Type B pancreatic cell (in vitro differentiated cells): ENCODE data around the gene GART. TPM values are rescaled to one million over a fixed set of nuclear protein-coding genes. Genes with fewer than 3 reads are reported as not detected.
"Not testable (repeated sequence)": the region's sequence is repeated elsewhere in the genome, so short reads cannot be mapped to it uniquely, and the experiment has no call there.

Experiments used
- DNase-seq: peaks from one replicate; pipeline ENCODE4 v3.0.0; 2021; ENCODE audit warnings: mixed read lengths; ENCODE audit not compliant: unreplicated experiment; ENCODE audit errors: extremely low spot score
- H3K27ac Mint-ChIP-seq: 2 replicates; pipeline ENCODE4 v1.8.0; 2021; ENCODE audit warnings: mild to moderate bottlenecking, mixed read lengths
- H3K27me3 Mint-ChIP-seq: 2 replicates; pipeline ENCODE4 v1.8.0; 2021; ENCODE audit warnings: mixed read lengths
- H3K36me3 Mint-ChIP-seq: 2 replicates; pipeline ENCODE4 v1.8.0; 2021; ENCODE audit warnings: mixed read lengths
- H3K4me1 Mint-ChIP-seq: one replicate; pipeline ENCODE4 v1.8.0; 2021; ENCODE audit warnings: mixed read lengths; ENCODE audit not compliant: unreplicated experiment
- H3K4me3 Mint-ChIP-seq: 2 replicates; pipeline ENCODE4 v1.8.0; 2021; ENCODE audit warnings: mild to moderate bottlenecking, mixed read lengths
- H3K9me3 Mint-ChIP-seq: 2 replicates; pipeline ENCODE4 v1.8.0; 2021; ENCODE audit warnings: mixed read lengths
- total RNA-seq: library from RNA; stranded (reverse); gene quantifications from 2 replicates; pipeline ENCODE4 v1.2.1, GENCODE V29; 2021; ENCODE audit warnings: low replicate concordance
- TF ChIP-seq, protein P1 (sequence below): fragments of 200-600 bp; sonication (generic); conservative IDR thresholded peaks from 2 replicates; pipeline ENCODE4 v1.5.0; 2021; ENCODE audit warnings: antibody characterized with exemption, mild to moderate bottlenecking

The GART gene
- total RNA-seq, 1 donor from 2014 or later, result 107 TPM

DNA sequence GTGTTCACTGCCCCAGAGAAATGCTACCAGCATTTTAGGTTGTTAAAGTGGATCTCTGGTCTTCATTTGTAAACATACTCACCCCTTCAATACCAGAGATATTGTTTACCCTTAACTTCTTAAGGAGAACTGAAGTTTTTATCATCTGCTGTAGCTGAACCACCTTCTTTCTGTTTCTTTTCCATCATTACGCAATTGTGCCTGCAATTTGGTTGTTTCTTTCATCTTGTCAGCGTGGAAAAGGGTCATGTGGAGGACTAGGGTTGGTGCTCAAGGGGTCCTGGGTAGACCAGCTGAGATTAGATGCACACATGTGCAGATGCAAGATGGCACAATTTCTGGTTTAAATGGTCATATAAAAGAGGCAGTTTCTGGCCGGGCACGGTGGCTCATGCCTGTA is 23.0 kb downstream of the GART start:
- H3K4me3 Mint-ChIP-seq, result no peak overlapping the region
- H3K27me3 Mint-ChIP-seq, result no peaks in the 10 kb centered on the region
- DNase-seq, result no peak
- TF ChIP-seq, protein P1, sequence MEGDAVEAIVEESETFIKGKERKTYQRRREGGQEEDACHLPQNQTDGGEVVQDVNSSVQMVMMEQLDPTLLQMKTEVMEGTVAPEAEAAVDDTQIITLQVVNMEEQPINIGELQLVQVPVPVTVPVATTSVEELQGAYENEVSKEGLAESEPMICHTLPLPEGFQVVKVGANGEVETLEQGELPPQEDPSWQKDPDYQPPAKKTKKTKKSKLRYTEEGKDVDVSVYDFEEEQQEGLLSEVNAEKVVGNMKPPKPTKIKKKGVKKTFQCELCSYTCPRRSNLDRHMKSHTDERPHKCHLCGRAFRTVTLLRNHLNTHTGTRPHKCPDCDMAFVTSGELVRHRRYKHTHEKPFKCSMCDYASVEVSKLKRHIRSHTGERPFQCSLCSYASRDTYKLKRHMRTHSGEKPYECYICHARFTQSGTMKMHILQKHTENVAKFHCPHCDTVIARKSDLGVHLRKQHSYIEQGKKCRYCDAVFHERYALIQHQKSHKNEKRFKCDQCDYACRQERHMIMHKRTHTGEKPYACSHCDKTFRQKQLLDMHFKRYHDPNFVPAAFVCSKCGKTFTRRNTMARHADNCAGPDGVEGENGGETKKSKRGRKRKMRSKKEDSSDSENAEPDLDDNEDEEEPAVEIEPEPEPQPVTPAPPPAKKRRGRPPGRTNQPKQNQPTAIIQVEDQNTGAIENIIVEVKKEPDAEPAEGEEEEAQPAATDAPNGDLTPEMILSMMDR, result no peak
- H3K36me3 Mint-ChIP-seq, result peaks cover 34% of the 10 kb centered on the region
- H3K4me1 Mint-ChIP-seq, result no peaks in the 10 kb centered on the region
- no peak overlapping the region for H3K27ac Mint-ChIP-seq
- H3K9me3 Mint-ChIP-seq, result no peaks in the 10 kb centered on the region

- H3K27me3 Mint-ChIP-seq, result no peaks in the 10 kb centered on the region
- H3K4me1 Mint-ChIP-seq, result no peaks in the 10 kb centered on the region
Measured at GRCh38 chr21:33514229-33514628, 27.7 kb downstream of the GART start.

GRCh38 chr21:33512481-33512880 is 29.4 kb downstream of the GART start:
- H3K4me1 Mint-ChIP-seq, result no peaks in the 10 kb centered on the region
- H3K36me3 Mint-ChIP-seq, result peaks cover 38% of the 10 kb centered on the region
- no peaks in the 10 kb centered on the region for H3K9me3 Mint-ChIP-seq
- H3K4me3 Mint-ChIP-seq, result no peak overlapping the region
- H3K27me3 Mint-ChIP-seq, result no peaks in the 10 kb centered on the region
- no peak for DNase-seq
- TF ChIP-seq, protein P1, result no peak
- H3K27ac Mint-ChIP-seq, result no peak overlapping the region

More at GRCh38 chr21:33514229-33514628, 27.7 kb downstream of the GART start:
- TF ChIP-seq, protein P1, result no peak
- Mint-ChIP-seq H3K36me3 (peaks cover 38% of the 10 kb centered on the region), H3K9me3 (no peaks in the 10 kb centered on the region), H3K27ac (no peak overlapping the region), H3K4me3 (no peak overlapping the region)
- DNase-seq, result no peak

DNA sequence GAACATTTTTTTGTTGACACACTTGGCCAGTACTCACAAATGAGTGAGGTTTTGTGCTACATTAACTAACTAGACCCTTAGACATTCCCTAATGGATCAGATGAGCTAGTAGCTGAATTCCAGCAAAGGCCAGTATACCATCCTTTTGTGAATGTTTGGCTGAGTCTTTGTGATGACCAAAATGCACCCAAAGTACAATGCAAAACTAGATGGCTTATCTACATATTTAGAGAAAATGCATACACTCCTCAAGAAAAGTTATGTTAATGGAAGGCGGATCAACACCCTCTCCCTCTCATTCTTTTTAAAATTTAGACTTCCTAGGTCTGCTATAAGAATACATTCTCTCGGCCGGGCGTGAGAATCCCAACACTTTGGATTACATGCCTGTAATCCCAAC is 30.3 kb downstream of the GART start:
- DNase-seq, result no peak
- TF ChIP-seq, protein P1, result no peak
- Mint-ChIP-seq H3K9me3 (no peaks in the 10 kb centered on the region), H3K27me3 (no peaks in the 10 kb centered on the region), H3K27ac (no peak overlapping the region), H3K4me1 (no peaks in the 10 kb centered on the region), H3K4me3 (no peak overlapping the region), H3K36me3 (peaks cover 38% of the 10 kb centered on the region)

- TF ChIP-seq, protein P1, result no peak
- DNase-seq, result no peak
- Mint-ChIP-seq H3K4me1 (no peaks in the 10 kb centered on the region), H3K4me3 (no peak overlapping the region), H3K9me3 (no peaks in the 10 kb centered on the region), H3K27ac (no peak overlapping the region), H3K27me3 (no peaks in the 10 kb centered on the region), H3K36me3 (peaks cover 37% of the 10 kb centered on the region)
Measured at GRCh38 chr21:33510826-33511225, 31.1 kb downstream of the GART start.

- peaks cover 48% of the 10 kb centered on the region for H3K36me3 Mint-ChIP-seq
- not testable (repeated sequence) for H3K27me3 Mint-ChIP-seq, H3K27ac Mint-ChIP-seq, DNase-seq, H3K4me3 Mint-ChIP-seq, H3K9me3 Mint-ChIP-seq, H3K4me1 Mint-ChIP-seq
Measured at GRCh38 chr21:33507003-33507402, 34.9 kb downstream of the GART start.
